Measurements from ENCODE around the gene CDC42EP3.

GRCh38 chr2:37720533-37721200, 49.2 kb upstream of the CDC42EP3 start:
- TF ChIP-seq EZH2 (IDR thresholded peaks at IDR 0.05; ENCODE audit: borderline replicate concordance, low read depth, low read length, severe bottlenecking) = no peak
- TF ChIP-seq, protein P1, sequence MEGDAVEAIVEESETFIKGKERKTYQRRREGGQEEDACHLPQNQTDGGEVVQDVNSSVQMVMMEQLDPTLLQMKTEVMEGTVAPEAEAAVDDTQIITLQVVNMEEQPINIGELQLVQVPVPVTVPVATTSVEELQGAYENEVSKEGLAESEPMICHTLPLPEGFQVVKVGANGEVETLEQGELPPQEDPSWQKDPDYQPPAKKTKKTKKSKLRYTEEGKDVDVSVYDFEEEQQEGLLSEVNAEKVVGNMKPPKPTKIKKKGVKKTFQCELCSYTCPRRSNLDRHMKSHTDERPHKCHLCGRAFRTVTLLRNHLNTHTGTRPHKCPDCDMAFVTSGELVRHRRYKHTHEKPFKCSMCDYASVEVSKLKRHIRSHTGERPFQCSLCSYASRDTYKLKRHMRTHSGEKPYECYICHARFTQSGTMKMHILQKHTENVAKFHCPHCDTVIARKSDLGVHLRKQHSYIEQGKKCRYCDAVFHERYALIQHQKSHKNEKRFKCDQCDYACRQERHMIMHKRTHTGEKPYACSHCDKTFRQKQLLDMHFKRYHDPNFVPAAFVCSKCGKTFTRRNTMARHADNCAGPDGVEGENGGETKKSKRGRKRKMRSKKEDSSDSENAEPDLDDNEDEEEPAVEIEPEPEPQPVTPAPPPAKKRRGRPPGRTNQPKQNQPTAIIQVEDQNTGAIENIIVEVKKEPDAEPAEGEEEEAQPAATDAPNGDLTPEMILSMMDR (IDR thresholded peaks at IDR 0.05; ENCODE audit: borderline replicate concordance, extremely low read depth, low read length, poor library complexity, severe bottlenecking) = peak; percentile 8

Data from DND-41 (cell line).